ENCODE data around the gene JPT2. TPM values are rescaled to one million over a fixed set of nuclear protein-coding genes. Genes with fewer than 3 reads are reported as not detected.
"Not testable (repeated sequence)": the region's sequence is repeated elsewhere in the genome, so short reads cannot be mapped to it uniquely, and the experiment has no call there.

The JPT2 gene
- total RNA-seq, 2 experiments from 2014 or later = 55.0 to 62.4 TPM

GRCh38 chr16:1708768-1709180, 30.7 kb downstream of the JPT2 start:
- Mint-ChIP-seq H3K4me3 (peak overlapping the region; percentile 99), H3K27me3 (no peaks in the 10 kb centered on the region), H3K27ac (no peak overlapping the region), H3K9me3 (ENCODE audit: low read depth) (no peaks in the 10 kb centered on the region), H3K36me3 (peaks cover 5% of the 10 kb centered on the region), H3K4me1 (peaks cover 32% of the 10 kb centered on the region)
- DNase-seq = peak; percentile 48
- CTCF ChIA-PET = interaction anchor here (1.4 to 1.9 kb wide), 2 partner anchors 174 to 288 kb away, joined by 4 read pairs; partner anchors contain the start of gene UQCC4
- no peak for ATAC-seq

- Mint-ChIP-seq H3K9me3 (ENCODE audit: low read depth) (no peaks in the 10 kb centered on the region), H3K27ac (no peak overlapping the region), H3K27me3 (no peaks in the 10 kb centered on the region), H3K4me1 (peaks cover 30% of the 10 kb centered on the region), H3K4me3 (no peak overlapping the region), H3K36me3 (peaks cover 5% of the 10 kb centered on the region)
- ATAC-seq = no peak
- CTCF ChIA-PET = interaction anchor here (1.9 kb wide), 1 partner anchor 174 kb away, joined by 4 read pairs; no protein-coding TSS in a partner anchor
- DNase-seq = no peak
Observed at GRCh38 chr16:1709356-1709755, 31.3 kb downstream of the JPT2 start.

GRCh38 chr16:1710811-1711507, 32.9 kb downstream of the JPT2 start:
- Mint-ChIP-seq H3K27me3 (no peaks in the 10 kb centered on the region), H3K4me1 (peaks cover 20% of the 10 kb centered on the region), H3K4me3 (no peak overlapping the region), H3K27ac (no peak overlapping the region), H3K9me3 (ENCODE audit: low read depth) (no peaks in the 10 kb centered on the region), H3K36me3 (peaks cover 3% of the 10 kb centered on the region)
- ATAC-seq = no peak
- CTCF ChIA-PET = interaction anchor here (0.7 to 2.2 kb wide), 2 partner anchors 13 to 230 kb away, joined by 3 to 9 read pairs; no protein-coding TSS in a partner anchor
- DNase-seq = no peak

DNA sequence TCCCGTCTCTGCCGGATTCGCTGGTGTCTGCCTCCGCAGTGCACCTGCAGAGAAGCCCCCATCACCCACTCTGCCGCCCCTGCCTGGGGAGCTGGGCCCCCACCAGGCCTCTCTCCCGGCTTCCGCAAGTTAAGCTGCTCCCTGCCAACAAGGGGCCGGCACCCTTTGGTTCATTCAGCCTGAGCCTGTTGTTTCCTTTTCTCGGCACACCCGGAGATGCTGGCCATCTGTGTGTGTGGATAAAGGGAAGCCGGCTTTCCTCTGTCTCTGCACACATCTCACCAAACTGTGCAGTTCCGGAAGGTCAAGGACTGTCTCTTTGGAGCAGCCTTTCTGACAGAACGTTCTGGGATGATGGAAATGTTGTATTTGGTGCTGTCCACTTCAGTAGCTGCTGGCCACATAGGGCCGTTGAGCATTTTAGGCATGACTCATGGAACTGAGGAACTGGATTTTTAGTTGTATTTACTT, 34.7 kb downstream of the JPT2 start:
- DNase-seq (no peak), ATAC-seq (no peak)
- H3K27ac Mint-ChIP-seq = no peak overlapping the region
- CTCF ChIA-PET = interaction anchor here (1.3 kb wide), 1 partner anchor 8 kb away, joined by 5 read pairs; no protein-coding TSS in a partner anchor
- H3K4me3 Mint-ChIP-seq = no peak overlapping the region
- peaks cover 14% of the 10 kb centered on the region for H3K4me1 Mint-ChIP-seq
- H3K27me3 Mint-ChIP-seq = no peaks in the 10 kb centered on the region
- peaks cover 3% of the 10 kb centered on the region for H3K36me3 Mint-ChIP-seq
- no peaks in the 10 kb centered on the region for H3K9me3 Mint-ChIP-seq (ENCODE audit: low read depth)

DNA sequence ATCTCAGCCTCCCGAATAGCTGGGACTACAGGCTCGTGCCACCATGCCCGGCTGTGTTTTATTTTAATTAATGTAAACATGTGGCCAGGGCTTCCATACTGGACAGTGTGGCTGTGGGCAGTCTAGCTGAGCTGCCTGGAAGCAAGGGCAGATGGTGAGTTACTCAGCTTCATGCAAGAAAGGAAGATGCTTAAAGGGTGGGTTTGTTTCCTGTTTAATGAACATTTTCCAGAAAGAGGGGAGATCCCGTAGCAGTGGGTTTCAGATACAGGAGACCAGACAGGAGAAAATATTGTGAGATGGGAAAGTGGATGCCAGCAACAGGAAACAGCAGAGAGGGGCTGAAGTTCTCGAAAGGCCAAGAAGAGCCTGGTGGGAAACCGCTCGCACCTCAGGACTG, 35.3 kb downstream of the JPT2 start:
- CTCF ChIA-PET = interaction anchor here (1.0 to 1.3 kb wide), 2 partner anchors 8 to 10 kb away, joined by 5 read pairs; no protein-coding TSS in a partner anchor
- DNase-seq (no peak), ATAC-seq (no peak)
- Mint-ChIP-seq H3K4me1 (peaks cover 9% of the 10 kb centered on the region), H3K27me3 (no peaks in the 10 kb centered on the region), H3K27ac (no peak overlapping the region), H3K9me3 (ENCODE audit: low read depth) (no peaks in the 10 kb centered on the region), H3K4me3 (no peak overlapping the region), H3K36me3 (peaks cover 2% of the 10 kb centered on the region)

DNA sequence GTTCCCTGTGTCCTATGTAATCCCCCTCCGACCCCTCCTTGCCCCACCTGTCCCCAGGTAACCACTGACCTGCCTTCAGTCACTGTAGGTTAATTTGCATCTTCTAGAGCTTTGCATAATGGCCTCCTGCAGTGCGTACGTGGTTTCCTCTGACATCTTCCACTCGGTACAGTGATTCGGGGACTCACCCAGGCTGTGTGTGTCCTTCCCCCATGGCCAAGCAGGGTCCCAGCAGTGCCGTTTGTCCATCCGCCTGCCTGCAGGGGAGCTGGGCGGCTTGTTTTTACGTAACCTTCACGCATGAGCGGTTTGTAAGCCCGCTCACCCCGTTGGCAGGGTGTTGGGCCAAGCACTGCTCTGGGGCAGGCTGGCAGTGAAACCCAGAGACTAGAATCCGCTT, 35.9 kb downstream of the JPT2 start:
- no peak overlapping the region for H3K27ac Mint-ChIP-seq
- H3K4me3 Mint-ChIP-seq = no peak overlapping the region
- CTCF ChIA-PET = interaction anchor here (1.0 to 1.3 kb wide), 2 partner anchors 9 to 10 kb away, joined by 5 read pairs; no protein-coding TSS in a partner anchor
- DNase-seq = peak; percentile 37
- H3K36me3 Mint-ChIP-seq = peaks cover 2% of the 10 kb centered on the region
- no peaks in the 10 kb centered on the region for H3K9me3 Mint-ChIP-seq (ENCODE audit: low read depth)
- ATAC-seq = no peak
- no peaks in the 10 kb centered on the region for H3K27me3 Mint-ChIP-seq
- peaks cover 7% of the 10 kb centered on the region for H3K4me1 Mint-ChIP-seq

DNA sequence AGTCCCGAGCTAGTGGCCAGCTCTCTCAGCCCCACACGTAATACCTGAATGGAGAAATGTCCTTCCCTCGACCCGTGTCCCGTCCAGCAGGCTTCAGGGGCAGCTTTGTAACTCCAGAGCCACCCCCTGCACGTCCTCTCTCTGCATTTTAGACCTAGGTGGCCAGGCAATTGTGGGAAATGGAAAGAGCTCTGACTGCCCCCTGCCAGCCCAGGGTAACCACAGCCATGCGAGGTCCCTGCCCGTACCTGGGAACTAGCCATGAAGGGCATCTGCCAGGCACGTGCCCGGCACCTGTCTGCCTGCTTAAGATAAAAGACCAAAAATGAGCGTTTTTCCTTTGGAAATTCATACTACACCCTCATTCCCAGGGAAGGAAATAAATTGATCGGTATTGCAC, 37.1 kb downstream of the JPT2 start:
- Mint-ChIP-seq H3K27ac (no peak overlapping the region), H3K36me3 (no peaks in the 10 kb centered on the region), H3K4me1 (peaks cover 10% of the 10 kb centered on the region), H3K4me3 (no peak overlapping the region), H3K9me3 (ENCODE audit: low read depth) (no peaks in the 10 kb centered on the region), H3K27me3 (no peaks in the 10 kb centered on the region)
- no peak for ATAC-seq
- CTCF ChIA-PET = no interaction called here
- no peak for DNase-seq

GRCh38 chr16:1718236-1718635, 40.2 kb downstream of the JPT2 start:
- CTCF ChIA-PET = interaction anchor here (1.8 kb wide), 1 partner anchor 11 kb away, joined by 5 read pairs; no protein-coding TSS in a partner anchor
- not testable (repeated sequence) for H3K36me3 Mint-ChIP-seq; H3K9me3 Mint-ChIP-seq (ENCODE audit: low read depth); DNase-seq; H3K27me3 Mint-ChIP-seq; ATAC-seq; H3K4me3 Mint-ChIP-seq; H3K27ac Mint-ChIP-seq
- peaks cover 30% of the 10 kb centered on the region for H3K4me1 Mint-ChIP-seq

- not testable (repeated sequence) for ATAC-seq; H3K9me3 Mint-ChIP-seq (ENCODE audit: low read depth); H3K27me3 Mint-ChIP-seq; DNase-seq; H3K4me3 Mint-ChIP-seq; H3K36me3 Mint-ChIP-seq
- H3K27ac Mint-ChIP-seq = peak overlapping the region; percentile 65
- CTCF ChIA-PET = interaction anchor here (0.5 to 2.5 kb wide), 2 partner anchors 13 to 1328 kb away, joined by 3 to 6 read pairs; no protein-coding TSS in a partner anchor
- H3K4me1 Mint-ChIP-seq = peaks cover 35% of the 10 kb centered on the region
Observed at GRCh38 chr16:1719559-1720229, 41.6 kb downstream of the JPT2 start.

DNA sequence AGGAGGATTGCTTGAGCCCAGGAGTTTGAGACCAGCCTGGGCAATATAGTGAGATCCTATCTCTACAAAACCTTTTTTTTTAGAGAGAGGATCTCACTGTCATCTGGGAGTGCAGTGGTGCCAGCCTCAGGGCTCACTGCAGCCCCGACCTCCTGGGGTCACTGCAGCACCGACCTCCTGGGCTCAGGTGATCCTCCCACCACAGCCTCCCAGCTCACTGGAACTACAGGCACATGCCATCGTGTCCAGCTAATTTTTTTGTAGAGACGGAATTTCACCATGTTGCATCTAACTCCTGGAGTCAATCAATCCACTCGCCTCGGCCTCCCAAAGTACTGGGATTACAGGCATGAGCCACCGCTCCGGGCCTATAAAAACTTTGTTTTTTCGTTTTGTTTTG, 43.3 kb downstream of the JPT2 start:
- Mint-ChIP-seq H3K4me3 (no peak overlapping the region), H3K36me3 (peaks cover 1% of the 10 kb centered on the region), H3K27me3 (no peaks in the 10 kb centered on the region), H3K9me3 (ENCODE audit: low read depth) (no peaks in the 10 kb centered on the region), H3K4me1 (peaks cover 35% of the 10 kb centered on the region), H3K27ac (no peak overlapping the region)
- CTCF ChIA-PET = interaction anchor here (1.0 kb wide), 1 partner anchor 37 kb away, joined by 3 read pairs; no protein-coding TSS in a partner anchor
- DNase-seq (no peak), ATAC-seq (no peak)

GRCh38 chr16:1723450-1724147, 45.5 kb downstream of the JPT2 start:
- peak; percentile 52 for ATAC-seq
- Mint-ChIP-seq H3K4me1 (peaks cover 37% of the 10 kb centered on the region), H3K4me3 (no peak overlapping the region), H3K9me3 (ENCODE audit: low read depth) (no peaks in the 10 kb centered on the region), H3K36me3 (peaks cover 8% of the 10 kb centered on the region), H3K27ac (peak overlapping the region; percentile 26), H3K27me3 (no peaks in the 10 kb centered on the region)
- CTCF ChIA-PET = interaction anchor here (0.9 to 1.8 kb wide), 19 partner anchors 10 to 423 kb away, joined by 3 to 9 read pairs (median 4); partner anchors contain the start of genes EME2, JPT2, MRPS34 and NME3
- DNase-seq = peak; percentile 59

DNA sequence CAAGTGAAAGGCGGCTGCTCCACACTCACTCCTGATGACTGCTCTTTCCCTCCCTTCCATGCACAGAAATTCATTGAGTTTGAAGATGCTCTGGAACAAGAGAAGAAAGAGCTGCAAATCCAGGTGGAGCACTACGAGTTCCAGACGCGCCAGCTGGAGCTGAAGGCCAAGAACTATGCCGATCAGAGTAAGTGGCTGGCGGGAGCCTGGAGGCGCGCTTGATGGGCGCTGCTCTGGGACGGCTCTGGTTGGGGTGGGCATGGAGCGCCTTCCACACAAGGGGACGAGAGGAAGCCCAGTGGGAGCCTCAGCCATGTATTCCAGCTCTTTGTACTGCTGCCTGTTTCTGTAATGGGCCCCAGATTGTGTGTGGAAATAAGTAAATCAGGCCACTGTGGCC, 46.4 kb downstream of the JPT2 start:
- Mint-ChIP-seq H3K27ac (no peak overlapping the region), H3K4me3 (no peak overlapping the region), H3K9me3 (ENCODE audit: low read depth) (no peaks in the 10 kb centered on the region), H3K27me3 (no peaks in the 10 kb centered on the region), H3K4me1 (peaks cover 34% of the 10 kb centered on the region), H3K36me3 (peaks cover 12% of the 10 kb centered on the region)
- CTCF ChIA-PET = interaction anchor here (1.3 to 1.8 kb wide), 6 partner anchors 21 to 361 kb away, joined by 3 to 5 read pairs (median 4); no protein-coding TSS in a partner anchor
- DNase-seq (no peak), ATAC-seq (no peak)
